SK-N-SH treated with all-trans-retinoic acid at 6 μM for 48 hours (cell line): ENCODE data around the gene SF3B6.

Source experiments
- CREB5 ChIP-seq: fragments of 250-450 bp; sonication (Bioruptor Pico); IDR thresholded peaks from 2 replicates; pipeline ENCODE4 v1.5.1; 2020; ENCODE audit warnings: low read depth, mild to moderate bottlenecking, moderate library complexity
- ESRRG ChIP-seq: fragments of 250-450 bp; sonication (Bioruptor Pico); IDR thresholded peaks from 2 replicates; pipeline ENCODE4 v1.6.1; 2021; ENCODE audit warnings: mild to moderate bottlenecking

DNA sequence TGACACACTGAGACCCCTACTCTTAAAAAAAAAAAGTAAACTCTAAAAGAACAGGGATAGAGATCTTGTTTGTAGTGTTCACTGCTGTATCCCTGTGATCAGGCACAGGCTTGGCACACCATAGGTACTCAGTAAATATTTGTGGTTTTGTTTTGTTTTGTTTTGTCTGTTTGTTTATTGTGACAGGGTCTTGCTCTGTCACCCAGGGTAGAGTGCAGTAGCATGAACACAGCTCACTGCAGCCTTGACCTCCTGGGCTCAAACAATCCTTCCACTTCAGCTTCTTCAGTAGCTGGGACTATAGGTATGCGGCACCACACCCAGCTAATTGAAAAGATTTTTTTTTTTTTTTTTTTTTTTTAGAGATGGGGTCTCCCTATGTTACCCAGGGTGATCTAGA lies 23.2 kb downstream of the SF3B6 start:
- TF ChIP-seq CREB5 (CRISPR knock-in tag) (no peak), ESRRG (CRISPR knock-in tag) (no peak)
